ENCODE data around the gene MGAT5.

Gene MGAT5

GRCh38 chr2:134336921-134337320 is 83.0 kb downstream of the MGAT5 start:
- DNase-seq (ENCODE audit: low spot score), result no peak

GRCh38 chr2:134337631-134338030 is 83.8 kb downstream of the MGAT5 start:
- no peak for DNase-seq (ENCODE audit: low spot score)

- DNase-seq (ENCODE audit: low spot score), result no peak
Measured at GRCh38 chr2:134338208-134338607, 84.3 kb downstream of the MGAT5 start.

GRCh38 chr2:134341476-134341875 is 87.6 kb downstream of the MGAT5 start:
- DNase-seq (ENCODE audit: low spot score), result no peak

- DNase-seq (ENCODE audit: low spot score), result no peak
Measured at GRCh38 chr2:134344954-134345697, 91.3 kb downstream of the MGAT5 start.

- no peak for DNase-seq (ENCODE audit: low spot score)
Measured at GRCh38 chr2:134346141-134346540, 92.3 kb downstream of the MGAT5 start.

GRCh38 chr2:134347756-134348155 is 93.9 kb downstream of the MGAT5 start:
- no peak for DNase-seq (ENCODE audit: low spot score)

GRCh38 chr2:134348239-134348638 is 94.4 kb downstream of the MGAT5 start:
- no peak for DNase-seq (ENCODE audit: low spot score)

GRCh38 chr2:134348760-134349159 is 94.9 kb downstream of the MGAT5 start:
- DNase-seq (ENCODE audit: low spot score), result no peak

- no peak for DNase-seq (ENCODE audit: low spot score)
Measured at GRCh38 chr2:134351016-134351415, 97.1 kb downstream of the MGAT5 start.

- no peak for DNase-seq (ENCODE audit: low spot score)
Measured at GRCh38 chr2:134351899-134352298, 98.0 kb downstream of the MGAT5 start.

GRCh38 chr2:134352844-134353243 is 99.0 kb downstream of the MGAT5 start:
- DNase-seq (ENCODE audit: low spot score), result no peak

- no peak for DNase-seq (ENCODE audit: low spot score)
Measured at GRCh38 chr2:134354611-134355010, 100.7 kb downstream of the MGAT5 start.

GRCh38 chr2:134357814-134358213 is 103.9 kb downstream of the MGAT5 start:
- DNase-seq (ENCODE audit: low spot score), result no peak

- DNase-seq (ENCODE audit: low spot score), result no peak
Measured at GRCh38 chr2:134359367-134360081, 105.7 kb downstream of the MGAT5 start.

- no peak for DNase-seq (ENCODE audit: low spot score)
Measured at GRCh38 chr2:134360745-134361487, 107.0 kb downstream of the MGAT5 start.

GRCh38 chr2:134361648-134362047 is 107.8 kb downstream of the MGAT5 start:
- no peak for DNase-seq (ENCODE audit: low spot score)

GRCh38 chr2:134362152-134362668 is 108.3 kb downstream of the MGAT5 start:
- DNase-seq (ENCODE audit: low spot score), result no peak

GRCh38 chr2:134362740-134363139 is 108.9 kb downstream of the MGAT5 start:
- no peak for DNase-seq (ENCODE audit: low spot score)

GRCh38 chr2:134365356-134365755 is 111.5 kb downstream of the MGAT5 start:
- no peak for DNase-seq (ENCODE audit: low spot score)

- DNase-seq (ENCODE audit: low spot score), result no peak
Measured at GRCh38 chr2:134366359-134366758, 112.5 kb downstream of the MGAT5 start.

GRCh38 chr2:134367213-134367612 is 113.3 kb downstream of the MGAT5 start:
- no peak for DNase-seq (ENCODE audit: low spot score)
